ENCODE data around the gene ZNF275. TPM values are rescaled to one million over a fixed set of nuclear protein-coding genes. Genes with fewer than 3 reads are reported as not detected.

The ZNF275 gene
- polyA plus RNA-seq, 1 donor from 2014 or later, result 6.0 TPM

DNA sequence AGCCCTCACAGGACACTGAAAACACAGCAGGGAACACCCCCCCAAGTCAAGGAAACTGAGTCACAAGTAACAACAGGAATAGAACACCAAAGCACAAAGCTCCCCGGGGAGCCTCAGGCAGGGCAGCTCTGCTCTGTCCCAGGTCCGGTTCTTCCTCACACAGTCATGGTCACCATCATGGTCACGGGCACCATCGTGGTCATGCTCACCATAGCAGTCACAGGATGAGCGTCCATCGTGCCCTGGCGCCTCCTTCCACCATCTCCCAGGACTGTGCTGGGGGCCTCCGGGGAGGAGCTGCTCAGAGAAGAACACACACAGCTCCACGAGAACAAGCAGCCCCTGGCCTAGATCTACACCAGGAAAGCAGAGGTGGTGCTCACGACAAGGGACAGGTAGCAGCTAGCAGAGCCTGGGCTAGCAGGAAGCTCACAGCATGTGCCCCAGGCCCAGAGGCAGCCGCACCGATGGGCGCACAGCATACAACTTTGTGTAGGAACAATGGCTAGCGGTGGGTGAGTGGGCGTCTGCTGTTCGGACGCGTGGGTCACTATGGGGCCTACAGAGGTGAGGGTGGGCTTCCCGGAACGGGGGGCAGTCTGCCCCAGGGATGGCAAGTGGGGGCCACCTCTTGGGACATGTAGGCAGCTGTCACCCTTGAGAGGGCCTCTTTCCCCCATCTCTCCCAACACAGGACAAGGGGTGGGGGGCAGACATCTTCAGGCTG is 15.8 kb upstream of the ZNF275 start:
- no peaks in the 10 kb centered on the region for H3K79me2 ChIP-seq (replicated peaks; ENCODE audit: insufficient read depth, low read length)
- no peak overlapping the region for H3K27ac ChIP-seq (ENCODE audit: low read length)
- no peak overlapping the region for H2AFZ ChIP-seq (ENCODE audit: low read depth, low read length)
- no peak overlapping the region for H3K9ac ChIP-seq (ENCODE audit: low read length)
- H4K20me1 ChIP-seq (ENCODE audit: insufficient read depth), result no peaks in the 10 kb centered on the region
- H3K4me2 ChIP-seq (ENCODE audit: low read length), result no peak overlapping the region
- no peaks in the 10 kb centered on the region for H3K36me3 ChIP-seq (ENCODE audit: insufficient read depth, low read length)
- no peaks in the 10 kb centered on the region for H3F3A ChIP-seq (ENCODE audit: insufficient read depth, low read length, poor library complexity, severe bottlenecking)
- no peaks in the 10 kb centered on the region for H3K9me3 ChIP-seq (ENCODE audit: low read length)
- TF ChIP-seq, protein P1, sequence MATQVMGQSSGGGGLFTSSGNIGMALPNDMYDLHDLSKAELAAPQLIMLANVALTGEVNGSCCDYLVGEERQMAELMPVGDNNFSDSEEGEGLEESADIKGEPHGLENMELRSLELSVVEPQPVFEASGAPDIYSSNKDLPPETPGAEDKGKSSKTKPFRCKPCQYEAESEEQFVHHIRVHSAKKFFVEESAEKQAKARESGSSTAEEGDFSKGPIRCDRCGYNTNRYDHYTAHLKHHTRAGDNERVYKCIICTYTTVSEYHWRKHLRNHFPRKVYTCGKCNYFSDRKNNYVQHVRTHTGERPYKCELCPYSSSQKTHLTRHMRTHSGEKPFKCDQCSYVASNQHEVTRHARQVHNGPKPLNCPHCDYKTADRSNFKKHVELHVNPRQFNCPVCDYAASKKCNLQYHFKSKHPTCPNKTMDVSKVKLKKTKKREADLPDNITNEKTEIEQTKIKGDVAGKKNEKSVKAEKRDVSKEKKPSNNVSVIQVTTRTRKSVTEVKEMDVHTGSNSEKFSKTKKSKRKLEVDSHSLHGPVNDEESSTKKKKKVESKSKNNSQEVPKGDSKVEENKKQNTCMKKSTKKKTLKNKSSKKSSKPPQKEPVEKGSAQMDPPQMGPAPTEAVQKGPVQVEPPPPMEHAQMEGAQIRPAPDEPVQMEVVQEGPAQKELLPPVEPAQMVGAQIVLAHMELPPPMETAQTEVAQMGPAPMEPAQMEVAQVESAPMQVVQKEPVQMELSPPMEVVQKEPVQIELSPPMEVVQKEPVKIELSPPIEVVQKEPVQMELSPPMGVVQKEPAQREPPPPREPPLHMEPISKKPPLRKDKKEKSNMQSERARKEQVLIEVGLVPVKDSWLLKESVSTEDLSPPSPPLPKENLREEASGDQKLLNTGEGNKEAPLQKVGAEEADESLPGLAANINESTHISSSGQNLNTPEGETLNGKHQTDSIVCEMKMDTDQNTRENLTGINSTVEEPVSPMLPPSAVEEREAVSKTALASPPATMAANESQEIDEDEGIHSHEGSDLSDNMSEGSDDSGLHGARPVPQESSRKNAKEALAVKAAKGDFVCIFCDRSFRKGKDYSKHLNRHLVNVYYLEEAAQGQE (IDR thresholded peaks at IDR 0.05; ENCODE audit: borderline replicate concordance), result no peak
- TF ChIP-seq EZH2 (IDR thresholded peaks at IDR 0.05; ENCODE audit: borderline replicate concordance, insufficient read depth, low read length, poor library complexity, severe bottlenecking), result no peak
- TF ChIP-seq TAF1 (IDR thresholded peaks at IDR 0.05; ENCODE audit: low read depth), result no peak
- TF ChIP-seq SMC3 (conservative IDR thresholded peaks at IDR 0.05; ENCODE audit: poor library complexity), result no peak
- TF ChIP-seq MXI1 (conservative IDR thresholded peaks at IDR 0.05; ENCODE audit: poor library complexity, severe bottlenecking), result no peak
- no peak for TF ChIP-seq EP300 (conservative IDR thresholded peaks at IDR 0.05; ENCODE audit: poor library complexity, severe bottlenecking)
- no peak for TF ChIP-seq RAD21 (conservative IDR thresholded peaks at IDR 0.05)
- no peak for TF ChIP-seq POLR2AphosphoS5 (IDR thresholded peaks at IDR 0.05)
- TF ChIP-seq, protein P2, sequence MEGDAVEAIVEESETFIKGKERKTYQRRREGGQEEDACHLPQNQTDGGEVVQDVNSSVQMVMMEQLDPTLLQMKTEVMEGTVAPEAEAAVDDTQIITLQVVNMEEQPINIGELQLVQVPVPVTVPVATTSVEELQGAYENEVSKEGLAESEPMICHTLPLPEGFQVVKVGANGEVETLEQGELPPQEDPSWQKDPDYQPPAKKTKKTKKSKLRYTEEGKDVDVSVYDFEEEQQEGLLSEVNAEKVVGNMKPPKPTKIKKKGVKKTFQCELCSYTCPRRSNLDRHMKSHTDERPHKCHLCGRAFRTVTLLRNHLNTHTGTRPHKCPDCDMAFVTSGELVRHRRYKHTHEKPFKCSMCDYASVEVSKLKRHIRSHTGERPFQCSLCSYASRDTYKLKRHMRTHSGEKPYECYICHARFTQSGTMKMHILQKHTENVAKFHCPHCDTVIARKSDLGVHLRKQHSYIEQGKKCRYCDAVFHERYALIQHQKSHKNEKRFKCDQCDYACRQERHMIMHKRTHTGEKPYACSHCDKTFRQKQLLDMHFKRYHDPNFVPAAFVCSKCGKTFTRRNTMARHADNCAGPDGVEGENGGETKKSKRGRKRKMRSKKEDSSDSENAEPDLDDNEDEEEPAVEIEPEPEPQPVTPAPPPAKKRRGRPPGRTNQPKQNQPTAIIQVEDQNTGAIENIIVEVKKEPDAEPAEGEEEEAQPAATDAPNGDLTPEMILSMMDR (IDR thresholded peaks at IDR 0.05; ENCODE audit: poor library complexity, severe bottlenecking), result no peak
- H3K9me2 ChIP-seq (ENCODE audit: insufficient read depth, low read length), result no peaks in the 10 kb centered on the region
- H3K27me3 ChIP-seq (ENCODE audit: insufficient read depth, low read depth, low read length), result no peaks in the 10 kb centered on the region
- H3K4me3 ChIP-seq (ENCODE audit: low read length), result no peak overlapping the region

DNA sequence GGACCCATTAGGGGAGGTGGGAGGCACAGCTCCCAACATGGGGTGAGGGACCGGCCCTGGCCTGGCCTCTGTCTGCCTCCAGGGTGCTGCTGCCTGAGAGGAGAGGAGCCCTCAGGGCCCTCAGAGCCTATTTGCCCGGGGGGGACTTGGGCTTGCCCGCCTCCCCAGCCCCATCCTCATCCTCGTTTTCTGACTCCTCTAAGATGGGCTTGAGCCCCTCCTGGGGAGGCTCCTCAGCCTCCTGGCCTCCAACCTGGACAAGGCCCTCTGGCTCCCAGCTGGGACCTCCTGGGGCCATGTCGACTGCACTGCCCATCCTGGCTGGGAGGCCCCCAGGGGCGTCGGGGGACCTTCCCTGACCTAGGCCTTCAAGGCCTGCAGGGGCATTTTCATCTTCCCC is 15.1 kb upstream of the ZNF275 start:
- H3K36me3 ChIP-seq (ENCODE audit: insufficient read depth, low read length), result no peaks in the 10 kb centered on the region
- H4K20me1 ChIP-seq (ENCODE audit: insufficient read depth), result no peaks in the 10 kb centered on the region
- TF ChIP-seq EP300 (conservative IDR thresholded peaks at IDR 0.05; ENCODE audit: poor library complexity, severe bottlenecking) (no peak), POLR2AphosphoS5 (IDR thresholded peaks at IDR 0.05) (no peak), SMC3 (conservative IDR thresholded peaks at IDR 0.05; ENCODE audit: poor library complexity) (no peak), EZH2 (IDR thresholded peaks at IDR 0.05; ENCODE audit: borderline replicate concordance, insufficient read depth, low read length, poor library complexity, severe bottlenecking) (no peak), RAD21 (conservative IDR thresholded peaks at IDR 0.05) (no peak), TAF1 (IDR thresholded peaks at IDR 0.05; ENCODE audit: low read depth) (no peak), MXI1 (conservative IDR thresholded peaks at IDR 0.05; ENCODE audit: poor library complexity, severe bottlenecking) (no peak)
- TF ChIP-seq, protein P1 (IDR thresholded peaks at IDR 0.05; ENCODE audit: borderline replicate concordance), result no peak
- TF ChIP-seq, protein P2 (IDR thresholded peaks at IDR 0.05; ENCODE audit: poor library complexity, severe bottlenecking), result no peak
- no peak overlapping the region for H3K9ac ChIP-seq (ENCODE audit: low read length)
- H3K9me2 ChIP-seq (ENCODE audit: insufficient read depth, low read length), result no peaks in the 10 kb centered on the region
- no peaks in the 10 kb centered on the region for H3F3A ChIP-seq (ENCODE audit: insufficient read depth, low read length, poor library complexity, severe bottlenecking)
- H3K4me2 ChIP-seq (ENCODE audit: low read length), result no peak overlapping the region
- no peaks in the 10 kb centered on the region for H3K9me3 ChIP-seq (ENCODE audit: low read length)
- H3K27me3 ChIP-seq (ENCODE audit: insufficient read depth, low read depth, low read length), result no peaks in the 10 kb centered on the region
- H3K4me3 ChIP-seq (ENCODE audit: low read length), result no peak overlapping the region
- no peaks in the 10 kb centered on the region for H3K79me2 ChIP-seq (replicated peaks; ENCODE audit: insufficient read depth, low read length)
- H2AFZ ChIP-seq (ENCODE audit: low read depth, low read length), result no peak overlapping the region
- no peak overlapping the region for H3K27ac ChIP-seq (ENCODE audit: low read length)
